A172 (cell line): ENCODE results near the gene UBQLN1. TPM values are rescaled to one million over a fixed set of nuclear protein-coding genes. Genes with fewer than 3 reads are reported as not detected.
"Not testable (repeated sequence)": the region's sequence is repeated elsewhere in the genome, so short reads cannot be mapped to it uniquely, and the experiment has no call there.

Source experiments
- DNase-seq: peaks from one replicate; pipeline ENCODE4 v3.0.0-alpha.2; 2015; ENCODE audit warnings: low spot score
- total RNA-seq: library from RNA; depleted of rRNA; stranded (reverse); fragments of >200 nt; shearing (Covaris generic); gene quantifications from 2 replicates; pipeline ENCODE4 v1.2.3, GENCODE V29; 2014; rRNA removed

The UBQLN1 gene
- 194 and 197 TPM in 2 replicates for total RNA-seq

DNA sequence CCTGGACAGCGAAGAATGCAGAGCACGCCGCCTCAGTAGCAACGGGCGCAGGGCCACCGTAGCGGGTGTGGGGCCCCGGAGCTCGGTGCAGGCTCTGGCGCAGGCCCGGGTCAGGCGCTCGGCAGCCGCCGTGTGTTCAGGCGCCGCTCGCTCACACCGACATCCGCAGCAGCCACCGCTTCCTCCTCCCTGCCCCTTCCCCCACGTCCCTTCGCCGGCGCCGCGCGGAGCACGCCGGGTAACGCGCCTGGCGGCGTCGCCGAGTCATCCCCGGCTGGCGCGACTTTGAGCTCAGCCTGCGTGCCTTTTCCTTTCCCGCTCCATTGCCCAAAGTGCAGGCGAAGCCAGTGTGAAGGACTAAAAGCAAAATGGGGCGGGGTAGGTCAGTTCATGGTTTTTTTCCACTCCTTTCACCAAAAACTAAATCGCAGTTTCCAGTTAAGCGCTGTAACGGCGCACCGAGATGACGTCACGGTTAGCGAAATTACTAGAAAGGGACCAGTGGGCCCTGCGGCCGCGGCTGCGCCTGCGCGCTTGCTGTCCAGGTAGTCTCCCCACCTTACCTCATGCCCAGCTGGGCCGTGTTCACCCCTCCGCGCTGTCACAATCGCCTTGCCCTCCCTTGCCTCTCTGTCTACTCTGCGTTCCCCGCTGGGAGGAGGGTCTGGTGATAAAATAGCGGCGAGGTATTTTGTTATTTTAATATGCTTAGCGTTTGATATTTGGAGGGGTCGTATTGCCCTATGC is at the start of gene UBQLN1:
Gene UBQLN1 (minus strand): TSS at position 191 of the 747 bp plus-strand sequence. CDS start 279 bp downstream, outside the sequence.
- DNase-seq, result peak; percentile 94

DNA sequence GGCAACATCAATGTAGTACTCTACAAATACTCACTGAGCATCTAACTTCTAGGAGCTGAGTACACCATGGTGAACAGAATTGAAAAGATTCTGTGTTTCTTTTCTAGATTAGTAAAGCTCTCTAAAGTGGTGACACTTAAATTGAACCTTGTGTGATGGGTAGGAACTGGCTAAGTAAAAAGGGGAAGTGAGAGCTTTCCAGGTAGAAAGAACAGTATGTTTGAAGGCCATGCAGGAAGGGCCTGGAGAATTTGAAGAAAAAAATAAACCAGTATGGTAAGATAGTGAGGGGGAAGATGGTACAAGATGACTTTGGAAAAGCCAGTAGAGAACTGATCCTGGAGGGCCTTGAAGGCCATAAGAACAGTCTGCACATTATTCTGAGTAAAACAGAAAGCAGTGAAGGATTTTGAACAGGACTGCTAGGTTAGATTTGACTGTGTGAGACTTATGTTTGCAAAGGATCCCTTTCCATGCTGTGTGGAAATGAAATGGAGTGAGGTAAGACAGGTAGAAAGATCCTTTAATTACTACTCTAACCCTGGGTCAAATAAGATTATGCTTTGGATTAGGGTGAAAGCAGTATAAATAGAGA is 46.7 kb upstream of the UBQLN1 start:
- no peak for DNase-seq

DNA sequence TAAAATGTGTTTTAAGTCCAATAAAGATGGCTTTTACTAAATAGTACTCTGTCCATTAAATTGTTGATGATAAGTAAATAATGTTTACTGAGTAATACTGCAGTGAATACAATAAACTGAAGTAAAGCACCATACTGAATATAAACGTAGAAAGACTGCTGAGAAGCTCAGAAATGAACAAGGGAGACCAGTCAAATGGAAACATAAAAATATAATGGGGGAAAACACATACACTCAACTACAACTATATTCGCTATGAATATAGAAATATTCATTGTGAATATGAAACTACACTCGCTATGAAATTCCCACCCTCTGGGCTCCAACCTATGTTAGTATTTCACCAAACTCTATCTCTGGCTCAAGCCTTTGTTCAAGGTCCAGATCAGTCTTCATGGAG is 41.9 kb upstream of the UBQLN1 start:
- DNase-seq, result no peak

DNA sequence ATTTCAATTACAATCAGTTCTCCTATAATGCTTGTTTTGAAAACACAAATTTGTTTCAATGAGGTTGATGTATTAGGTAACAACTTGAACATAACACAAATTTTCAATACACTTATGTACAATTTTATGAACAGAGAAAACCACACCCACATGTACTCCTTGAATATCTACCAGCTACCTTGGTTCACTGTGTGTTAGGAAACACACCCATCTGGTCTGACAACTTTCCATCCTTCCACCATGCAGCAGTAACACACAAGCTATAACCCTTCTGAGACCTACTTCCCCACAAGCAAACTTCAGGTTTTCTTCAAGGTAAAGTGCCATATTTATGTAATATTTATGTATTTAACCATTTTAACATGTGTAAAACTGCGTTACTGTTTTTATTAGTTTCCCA is 36.4 kb upstream of the UBQLN1 start:
- DNase-seq, result no peak

DNA sequence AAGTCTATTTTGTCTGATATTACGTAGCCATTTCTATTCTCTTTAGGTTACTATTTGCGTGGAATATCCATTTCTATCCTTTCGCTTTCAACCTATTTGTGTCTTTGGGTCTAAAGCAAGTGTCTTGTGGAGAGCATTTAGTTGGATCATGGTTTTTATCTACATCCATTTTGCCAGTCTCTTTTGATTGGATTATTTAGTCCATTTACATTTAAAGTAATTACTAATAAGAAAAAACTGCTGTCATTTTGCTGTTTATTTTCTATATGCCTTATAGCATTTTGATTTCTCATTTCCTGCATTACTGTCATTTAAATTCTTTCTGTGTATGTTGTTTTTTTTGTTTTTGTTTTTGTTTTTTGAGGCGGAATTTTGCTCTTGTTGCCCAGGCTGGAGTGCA is 26.0 kb upstream of the UBQLN1 start:
- DNase-seq, result no peak

DNA sequence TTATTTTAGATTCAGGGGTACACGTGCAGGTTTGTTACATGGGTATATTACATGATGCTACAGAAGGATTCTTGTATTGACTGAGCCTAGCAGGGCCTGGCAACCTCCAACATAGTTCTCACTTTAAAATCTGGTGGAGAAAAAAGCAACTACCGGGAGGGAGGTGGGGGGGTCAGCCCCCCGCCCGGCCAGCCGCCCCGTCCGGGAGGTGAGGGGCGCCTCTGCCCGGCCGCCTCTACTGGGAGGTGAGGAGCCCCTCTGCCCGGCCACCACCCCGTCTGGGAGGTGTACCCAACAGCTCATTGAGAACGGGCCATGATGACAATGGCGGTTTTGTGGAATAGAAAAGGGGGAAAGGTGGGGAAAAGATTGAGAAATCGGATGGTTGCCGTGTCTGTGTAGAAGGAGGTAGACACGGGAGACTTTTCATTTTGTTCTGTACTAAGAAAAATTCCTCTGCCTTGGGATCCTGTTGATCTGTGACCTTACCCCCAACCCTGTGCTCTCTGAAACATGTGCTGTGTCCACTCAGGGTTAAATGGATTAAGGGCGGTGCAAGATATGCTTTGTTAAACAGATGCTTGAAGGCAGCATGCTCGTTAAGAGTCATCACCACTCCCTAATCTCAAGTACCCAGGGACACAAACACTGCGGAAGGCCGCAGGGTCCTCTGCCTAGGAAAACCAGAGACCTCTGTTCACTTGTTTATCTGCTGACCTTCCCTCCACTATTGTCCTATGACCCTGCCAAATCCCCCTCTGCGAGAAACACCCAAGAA is 21.0 kb upstream of the UBQLN1 start:
- DNase-seq, result not testable (repeated sequence)

DNA sequence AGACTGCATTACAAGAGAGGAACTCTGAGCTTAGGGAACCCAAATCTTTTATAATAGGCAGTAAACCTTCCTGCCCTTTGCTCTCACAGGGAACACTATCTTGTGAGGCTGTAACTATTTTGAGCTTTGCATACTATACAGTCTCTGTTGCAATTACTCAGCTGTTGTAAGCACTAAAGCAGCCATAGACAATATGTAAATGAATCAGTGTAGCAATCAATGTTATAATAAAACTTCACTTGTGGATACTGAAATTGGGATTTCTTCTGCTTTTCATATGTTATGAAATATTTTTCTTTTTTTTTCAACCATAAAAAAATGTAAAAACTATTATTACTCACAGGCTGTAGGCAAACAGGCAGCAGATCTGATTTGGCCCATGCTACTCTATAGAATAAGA is 16.7 kb upstream of the UBQLN1 start:
- DNase-seq, result no peak

DNA sequence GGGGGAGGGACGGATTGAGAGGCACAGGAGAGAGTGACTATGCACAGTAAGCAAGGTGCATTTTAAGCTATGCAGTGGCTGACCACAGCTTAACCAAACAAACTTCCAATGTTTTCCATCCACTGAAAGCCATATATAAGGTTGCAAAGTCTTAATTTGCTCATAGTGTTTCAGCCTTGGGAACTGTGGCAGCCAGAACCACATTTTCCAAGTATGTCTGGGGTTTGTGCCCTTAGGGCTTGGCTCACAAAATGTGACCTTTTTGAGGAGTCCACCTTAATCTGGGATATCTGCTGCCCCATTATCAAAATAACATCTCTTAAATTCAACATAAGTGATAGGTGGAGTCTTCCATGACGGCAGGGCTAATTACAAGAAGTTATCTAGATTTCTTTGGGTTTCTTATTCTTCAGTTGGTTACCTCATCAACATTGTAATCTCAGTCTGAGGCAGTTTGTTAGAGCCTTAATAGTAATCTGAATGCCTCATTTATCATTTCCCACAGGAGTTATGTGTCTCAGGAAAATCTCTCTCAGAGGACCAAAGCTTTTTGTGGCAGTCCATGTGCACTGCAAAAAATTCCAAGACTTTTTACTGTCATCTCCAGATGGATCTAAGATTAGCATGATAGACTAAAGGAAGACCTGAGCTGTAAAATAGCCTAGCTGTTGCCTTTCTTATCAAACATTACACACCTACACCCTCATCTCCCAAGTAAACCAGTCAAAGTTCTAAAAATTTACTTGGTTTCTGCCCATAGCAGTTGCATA is 15.2 kb upstream of the UBQLN1 start:
- no peak for DNase-seq

DNA sequence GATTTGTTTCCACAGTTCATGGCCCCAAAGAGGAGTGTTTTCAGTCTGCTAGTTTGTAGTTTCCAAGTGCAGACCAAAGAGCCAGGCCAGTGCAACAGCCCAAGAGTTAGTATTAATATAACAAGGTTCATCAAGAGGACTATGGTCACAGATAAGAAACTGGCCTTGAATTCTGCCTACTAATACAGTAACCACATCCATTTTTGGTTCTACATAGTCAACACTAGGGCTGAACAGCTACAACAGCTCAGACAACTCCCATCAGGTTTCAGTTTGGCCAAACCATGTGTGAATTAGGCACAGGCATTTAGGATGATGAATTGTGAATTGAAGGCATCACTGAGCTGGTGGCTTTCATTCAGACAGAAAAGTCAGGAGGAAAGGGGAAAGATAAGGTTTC is 13.8 kb upstream of the UBQLN1 start:
- no peak for DNase-seq

DNA sequence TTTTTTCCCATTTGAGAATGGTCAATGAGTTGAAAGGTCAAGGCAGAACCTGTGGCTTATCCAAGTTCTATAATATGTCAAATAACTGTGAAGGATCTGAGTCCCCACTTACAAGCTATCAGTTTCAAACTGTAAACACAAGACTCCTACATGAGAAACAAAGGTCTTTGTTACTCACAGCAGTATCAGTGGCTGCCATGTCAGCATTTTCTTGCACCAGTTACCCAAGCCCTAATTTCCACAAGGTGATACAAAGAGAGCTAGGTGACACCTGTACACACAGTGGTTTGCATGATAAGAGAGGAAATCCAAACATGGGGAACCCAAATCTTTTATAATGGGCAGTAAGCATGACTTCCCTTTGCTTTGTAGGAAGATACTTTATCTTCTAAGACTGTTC is 8.0 kb upstream of the UBQLN1 start:
- no peak for DNase-seq

DNA sequence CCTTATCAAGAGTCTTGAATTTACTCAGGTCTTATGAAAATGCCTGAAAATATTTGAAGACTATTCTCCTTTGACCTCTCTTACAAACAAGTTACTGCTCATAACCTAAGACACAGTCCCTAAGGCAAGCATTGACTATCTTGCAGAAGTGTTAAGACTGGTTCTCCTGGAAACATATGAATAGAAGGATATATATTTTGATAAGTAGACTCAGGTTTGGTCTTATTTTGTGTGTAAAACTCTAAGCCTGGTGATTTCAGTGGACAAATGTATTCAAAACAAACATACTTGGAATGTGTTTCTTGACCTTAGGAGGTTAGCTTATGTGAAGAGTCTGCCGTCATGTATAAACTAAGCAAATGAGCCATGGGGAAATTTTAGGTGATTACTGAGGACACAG is 7.5 kb upstream of the UBQLN1 start:
- no peak for DNase-seq

DNA sequence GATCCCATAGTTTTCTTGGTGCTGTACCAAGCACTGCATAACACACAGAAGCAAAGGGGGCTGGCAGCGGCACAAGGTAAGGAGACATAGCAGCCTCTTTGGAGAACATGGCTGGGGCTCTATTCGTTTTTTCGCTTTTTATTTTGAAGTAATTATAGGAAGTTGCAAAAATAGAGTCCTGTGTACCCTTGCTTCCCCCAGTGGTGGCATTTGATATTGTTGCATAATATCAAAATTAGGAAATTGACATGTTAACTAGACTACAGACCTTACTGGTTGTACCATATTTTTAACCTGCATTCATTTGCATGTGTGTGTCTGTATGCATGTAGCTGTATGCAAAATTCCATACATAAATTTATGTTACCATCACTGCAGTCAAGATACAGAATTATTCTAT is 6.6 kb upstream of the UBQLN1 start:
- DNase-seq, result no peak

DNA sequence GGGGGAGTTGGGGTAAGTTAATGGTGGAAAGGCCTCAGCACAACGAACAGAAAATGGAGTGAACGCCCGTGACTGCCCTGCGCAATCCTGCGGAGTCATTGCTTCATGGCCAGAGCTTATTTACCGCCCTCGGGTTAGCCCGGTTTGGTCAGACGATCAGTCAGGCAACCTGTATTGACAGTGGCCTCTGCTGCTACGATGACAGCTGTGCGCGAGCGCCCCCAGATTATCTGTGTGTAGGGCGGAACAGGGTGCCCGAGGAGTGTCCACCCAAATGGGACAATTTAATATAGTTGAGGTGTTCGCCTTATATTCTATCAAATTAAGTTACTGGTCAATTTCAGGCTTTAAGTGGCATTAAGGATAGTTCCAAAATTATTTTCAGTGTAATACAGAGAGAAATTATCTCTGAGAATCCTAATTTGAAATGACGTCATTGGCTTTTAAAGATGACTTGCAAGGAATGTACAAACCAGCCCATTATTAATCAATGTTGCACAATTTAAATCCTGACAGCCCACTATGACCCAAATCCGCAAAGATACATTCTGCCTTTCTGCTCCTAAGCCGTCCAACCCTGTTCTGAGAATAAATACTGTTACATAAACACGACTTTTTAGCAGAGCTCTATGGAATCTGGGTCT is 879 bp upstream of the UBQLN1 start:
- DNase-seq, result peak; percentile 36

DNA sequence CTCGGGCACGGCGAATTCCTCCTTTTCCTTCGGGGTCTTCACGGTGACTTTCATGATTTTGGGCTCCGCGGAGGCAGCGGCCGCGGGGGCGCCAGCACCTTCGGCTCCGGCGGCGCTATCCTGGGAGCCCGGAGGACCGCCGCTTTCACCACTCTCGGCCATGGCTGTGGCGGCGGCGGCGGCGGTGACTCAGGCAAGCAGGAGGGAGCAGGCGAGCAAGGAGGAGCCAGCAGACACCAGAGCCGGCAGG is 315 bp downstream of the UBQLN1 start:
- no peak for DNase-seq

DNA sequence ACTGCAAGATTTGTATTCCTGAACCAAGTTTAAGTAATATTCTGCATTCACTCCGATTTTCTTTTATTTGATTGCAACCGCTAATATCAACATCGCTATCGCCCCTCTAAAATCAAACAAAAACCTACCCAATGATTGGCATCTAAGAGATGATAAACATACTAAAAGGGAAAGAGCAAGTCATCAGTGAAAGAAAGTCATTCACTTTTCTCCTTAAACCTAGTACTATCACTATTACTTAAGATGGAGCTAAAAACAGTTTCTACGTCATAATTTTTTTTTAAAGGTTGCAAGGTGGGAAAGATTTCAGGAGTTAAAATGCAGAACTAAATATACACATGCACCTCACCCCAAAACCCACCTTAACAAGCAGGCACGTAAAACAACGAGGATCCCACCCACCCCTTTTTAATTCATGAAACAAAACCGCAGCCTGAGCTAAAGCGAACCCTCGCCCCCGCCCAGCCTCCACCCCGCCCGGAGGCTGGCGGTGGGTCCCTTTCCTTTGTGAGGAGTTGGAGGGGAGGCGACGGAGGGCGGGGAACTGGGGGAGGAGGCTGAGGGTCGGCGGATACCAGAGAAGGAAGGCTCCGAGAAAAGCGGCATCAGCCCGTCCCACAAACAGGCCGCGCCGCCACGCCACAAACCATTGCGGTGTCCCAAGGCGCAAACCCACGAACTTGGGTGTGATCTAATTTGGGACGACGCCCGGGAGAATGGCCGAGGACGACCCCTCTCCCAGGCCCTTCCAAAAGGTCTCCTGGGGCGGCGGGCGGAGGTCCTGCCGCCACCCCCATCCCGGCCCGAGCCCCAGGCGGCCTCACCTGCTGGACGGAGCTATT is 861 bp downstream of the UBQLN1 start:
- DNase-seq, result peak; percentile 24

DNA sequence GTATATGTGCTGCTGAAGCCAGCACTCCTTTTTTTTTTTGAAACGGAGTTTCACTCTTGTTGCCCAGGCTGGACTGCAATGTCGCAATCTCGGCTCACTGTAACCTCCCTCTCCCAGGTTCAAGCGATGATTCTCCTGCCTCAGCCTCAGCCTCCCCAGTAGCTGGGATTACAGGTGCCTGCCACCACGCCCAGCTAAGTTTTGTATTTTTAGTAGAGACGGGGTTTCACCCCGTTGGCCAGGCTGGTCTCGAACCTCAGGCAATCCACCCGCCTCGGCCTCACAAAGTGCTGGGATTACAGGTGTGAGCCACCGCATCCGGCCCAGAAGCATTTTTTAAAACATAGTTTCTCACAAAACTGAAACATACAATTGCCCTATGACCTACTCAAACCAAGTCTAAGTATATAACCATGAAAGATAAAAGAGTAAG is 2.5 kb downstream of the UBQLN1 start:
- DNase-seq, result not testable (repeated sequence)

DNA sequence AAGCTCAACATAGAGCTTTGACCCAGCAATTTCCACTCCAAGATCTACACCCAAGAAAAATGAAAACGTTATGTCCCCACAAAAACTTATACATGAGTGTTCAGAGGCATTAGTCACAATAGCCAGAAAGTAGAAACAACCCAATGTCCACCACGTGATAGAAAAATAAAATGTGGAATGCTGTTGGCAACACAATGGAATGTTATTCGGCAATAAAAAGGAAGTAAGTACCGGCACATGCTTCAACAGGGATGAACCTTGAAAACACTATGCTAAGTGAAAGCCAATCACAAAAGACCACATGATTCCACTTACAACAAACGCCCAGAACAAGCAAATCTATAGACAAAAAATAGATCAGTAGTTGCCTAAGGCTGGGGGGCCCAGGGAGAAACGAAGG is 6.0 kb downstream of the UBQLN1 start:
- peak; percentile 89 for DNase-seq

DNA sequence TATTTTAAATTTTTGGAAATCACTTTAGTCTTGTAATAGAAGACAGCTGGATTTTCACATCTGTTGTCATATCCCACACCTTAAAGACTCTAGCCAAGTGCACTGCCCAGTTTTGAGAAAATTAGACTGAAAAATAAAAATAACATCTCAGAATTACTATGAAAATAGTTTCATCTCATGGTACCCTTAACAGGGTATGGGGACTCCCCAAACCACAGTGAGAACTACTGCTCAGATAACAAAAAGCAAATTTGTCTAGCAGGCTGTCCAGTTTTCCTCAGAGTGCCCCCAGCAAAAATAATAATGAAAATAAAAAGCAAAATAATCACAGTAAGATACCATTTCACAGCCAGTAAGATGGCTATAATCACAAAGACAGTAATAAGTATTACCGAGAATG is 6.5 kb downstream of the UBQLN1 start:
- no peak for DNase-seq

DNA sequence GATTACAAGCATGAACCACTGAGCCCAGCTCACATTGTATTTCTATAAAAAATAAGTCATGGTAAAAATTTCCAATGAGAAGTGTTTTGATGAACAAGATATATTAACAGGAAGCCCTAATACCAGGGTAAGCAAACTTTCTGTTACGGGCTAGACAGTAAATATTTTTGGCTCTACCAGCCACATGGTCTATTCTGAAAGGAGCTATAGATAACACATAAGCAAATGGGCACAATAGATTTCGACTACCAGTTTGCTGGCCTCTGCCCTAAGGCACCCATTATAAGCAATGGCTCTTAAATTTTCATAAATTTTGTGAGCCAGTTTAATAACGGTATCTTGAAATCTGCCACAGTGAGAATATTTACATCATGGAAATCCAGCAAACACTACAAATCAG is 8.1 kb downstream of the UBQLN1 start:
- no peak for DNase-seq

DNA sequence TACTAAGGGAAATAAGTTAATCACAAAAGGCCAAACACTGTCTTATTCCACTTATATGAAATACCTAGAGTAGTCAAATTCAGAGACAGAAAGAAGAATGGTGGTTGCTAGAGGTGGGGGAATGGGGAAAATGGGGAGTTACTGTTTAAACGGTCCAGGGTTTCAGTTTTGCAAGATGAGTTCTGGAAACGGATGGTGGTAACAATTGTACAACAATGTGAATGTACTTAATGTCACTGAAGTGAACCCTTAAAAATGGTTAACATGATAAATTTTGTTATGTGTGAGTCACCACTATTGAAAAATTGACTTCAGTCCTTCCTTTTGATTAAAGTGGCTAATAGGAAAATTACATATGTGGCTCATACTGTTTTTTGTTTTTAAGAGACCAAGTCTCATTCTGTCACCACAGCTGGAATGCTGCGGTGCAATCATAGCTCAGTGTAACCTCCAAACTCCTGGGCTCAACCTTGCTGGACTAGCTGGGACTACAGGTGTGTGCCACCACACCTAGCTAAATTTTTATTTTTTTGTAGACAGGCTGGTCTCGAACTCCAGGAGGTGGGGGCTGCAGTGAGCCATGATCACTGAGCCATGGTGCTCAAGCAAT is 8.7 kb downstream of the UBQLN1 start:
- no peak for DNase-seq
